HG02759 (cell line): ENCODE measurements around the gene TEAD4.

ENCODE experiments used
- ATAC-seq: cut with Tn5 transposase; IDR thresholded peaks from one replicate; pipeline ENCODE4 v1.9.1; 2021; ENCODE audit warnings: mild to moderate bottlenecking, moderate library complexity; ENCODE audit not compliant: unreplicated experiment

The TEAD4 gene

GRCh38 chr12:2999265-2999841 is 40.2 kb downstream of the TEAD4 start:
- no peak for ATAC-seq

- ATAC-seq = no peak
Measured at GRCh38 chr12:3000548-3001275, 41.5 kb downstream of the TEAD4 start.

GRCh38 chr12:3002646-3003045 is 43.4 kb downstream of the TEAD4 start:
- ATAC-seq = no peak

- ATAC-seq = no peak
Measured at GRCh38 chr12:3003357-3003992, 44.3 kb downstream of the TEAD4 start.

DNA sequence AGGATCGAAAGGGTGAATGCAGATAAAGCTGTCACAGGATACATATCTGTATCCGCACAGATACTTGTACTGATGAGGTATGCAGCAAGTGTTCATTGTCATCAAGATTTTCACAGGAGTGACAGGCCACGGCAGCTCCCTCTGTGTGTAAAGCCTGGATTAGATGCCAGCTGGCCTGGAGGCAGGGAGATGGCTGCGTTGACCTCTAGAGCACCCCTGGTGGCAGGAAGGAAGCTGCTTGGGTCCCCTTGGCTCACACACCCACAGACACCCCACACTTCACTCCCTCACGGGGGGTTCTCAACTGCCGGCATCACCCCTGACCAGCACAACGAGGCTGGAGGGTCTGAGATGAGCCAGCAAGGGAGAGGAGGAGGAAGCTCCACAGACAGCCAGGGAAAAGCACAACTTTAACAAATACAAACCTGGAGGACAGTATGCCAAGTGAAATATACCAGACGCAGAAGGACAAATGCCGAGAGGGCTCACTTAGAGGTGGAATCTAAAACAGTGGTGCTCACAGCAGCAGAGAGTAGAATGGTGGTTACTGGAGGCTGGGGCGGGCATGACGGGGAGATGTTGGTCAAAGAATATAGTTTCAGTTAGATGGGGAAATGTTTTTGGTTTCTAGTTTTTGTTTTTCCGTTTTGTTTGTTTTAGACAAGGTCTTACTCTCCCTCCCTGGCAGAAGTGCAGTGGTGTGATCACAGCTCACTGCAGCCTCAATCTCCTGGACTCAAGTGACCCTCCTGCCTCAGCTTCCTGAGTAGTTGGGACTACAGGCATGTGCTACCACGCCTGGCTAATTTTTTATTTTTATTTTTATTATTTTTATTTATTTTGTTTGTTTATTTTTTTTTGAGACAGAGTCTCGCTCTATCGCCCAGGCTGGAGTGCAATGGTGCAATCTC is 45.7 kb downstream of the TEAD4 start:
- ATAC-seq = no peak

- no peak for ATAC-seq
Measured at GRCh38 chr12:3005736-3006135, 46.5 kb downstream of the TEAD4 start.

DNA sequence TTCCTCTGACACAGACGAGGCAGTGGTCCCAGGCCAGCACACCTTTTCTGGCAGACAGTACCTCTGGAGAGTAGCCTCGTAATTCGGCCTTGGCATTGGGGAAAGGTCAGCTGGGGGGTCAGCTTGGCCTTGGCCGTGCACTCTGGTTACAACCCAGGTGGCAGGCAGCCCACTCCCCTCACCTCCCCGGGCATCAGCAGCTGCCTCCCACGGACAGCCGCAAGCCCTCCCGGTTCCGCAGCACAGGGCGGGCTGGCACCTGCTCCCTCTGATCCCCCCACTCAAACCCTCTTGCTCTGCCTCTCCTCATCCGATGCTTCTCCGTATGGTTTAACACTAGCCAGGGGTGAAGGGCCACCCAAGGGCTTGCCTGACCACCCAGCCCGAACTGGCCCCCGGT is 50.6 kb downstream of the TEAD4 start:
- ATAC-seq = no peak

GRCh38 chr12:3010214-3010930 is 51.2 kb downstream of the TEAD4 start:
- no peak for ATAC-seq

GRCh38 chr12:3012786-3013185 is 53.6 kb downstream of the TEAD4 start:
- ATAC-seq = no peak

- ATAC-seq = no peak
Measured at GRCh38 chr12:3014641-3015040, 55.4 kb downstream of the TEAD4 start.

DNA sequence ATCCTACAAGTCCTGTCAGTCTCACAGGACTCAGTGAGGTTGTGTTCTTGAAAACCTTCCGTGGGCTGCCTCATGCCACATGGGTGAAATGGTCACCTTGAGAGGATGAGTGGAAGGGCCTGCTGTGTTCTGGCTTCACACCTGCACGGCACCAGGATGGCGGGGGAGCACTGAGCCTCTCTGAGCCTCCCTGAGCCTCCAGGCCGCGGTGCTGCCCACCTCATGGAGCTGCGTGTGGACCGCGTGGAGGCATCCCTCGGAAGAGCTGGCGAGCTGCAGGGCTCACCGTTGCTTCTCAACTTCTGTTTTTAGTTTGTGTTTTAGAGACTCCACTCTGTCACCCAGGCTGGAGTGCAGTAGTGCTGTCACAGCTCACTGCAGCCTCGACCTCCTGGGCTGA is 56.2 kb downstream of the TEAD4 start:
- no peak for ATAC-seq

GRCh38 chr12:3016191-3016590 is 57.0 kb downstream of the TEAD4 start:
- no peak for ATAC-seq

- no peak for ATAC-seq
Measured at GRCh38 chr12:3017281-3017680, 58.1 kb downstream of the TEAD4 start.

DNA sequence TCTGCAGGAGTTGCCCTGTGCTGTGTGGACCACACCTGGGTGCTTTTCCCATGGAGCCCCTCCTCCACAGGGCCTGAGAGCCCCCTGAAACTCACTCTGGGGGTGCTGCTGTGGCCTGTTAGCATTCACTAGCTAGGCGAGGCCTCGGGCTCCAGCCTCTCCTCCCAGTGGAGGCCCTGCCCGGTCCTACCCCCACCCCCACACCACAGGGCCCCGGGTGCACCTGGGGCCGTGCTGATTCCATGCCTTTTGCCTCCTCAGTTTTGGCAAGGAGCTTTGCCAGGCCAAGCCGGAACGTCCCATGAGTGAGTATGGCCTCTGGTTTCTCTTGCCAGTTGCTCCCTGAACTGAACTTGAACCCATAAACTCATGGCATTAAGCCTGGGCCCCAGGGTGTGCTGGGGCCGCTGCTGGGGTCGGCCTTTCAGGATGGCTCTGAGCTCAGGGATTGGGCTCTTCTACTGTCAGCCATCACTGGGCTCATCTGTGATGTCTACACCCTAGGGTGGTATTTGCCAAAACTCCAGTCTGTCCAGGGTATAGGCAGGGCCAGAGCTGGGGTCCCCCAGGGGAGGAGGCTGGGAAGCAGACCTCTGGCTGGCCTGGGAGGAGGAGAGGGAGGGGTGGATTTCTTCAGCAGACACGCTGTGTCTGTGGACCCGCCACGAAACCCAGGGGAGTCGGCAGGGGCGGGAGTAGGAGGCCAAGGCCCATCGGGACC is 59.2 kb downstream of the TEAD4 start:
- no peak for ATAC-seq

DNA sequence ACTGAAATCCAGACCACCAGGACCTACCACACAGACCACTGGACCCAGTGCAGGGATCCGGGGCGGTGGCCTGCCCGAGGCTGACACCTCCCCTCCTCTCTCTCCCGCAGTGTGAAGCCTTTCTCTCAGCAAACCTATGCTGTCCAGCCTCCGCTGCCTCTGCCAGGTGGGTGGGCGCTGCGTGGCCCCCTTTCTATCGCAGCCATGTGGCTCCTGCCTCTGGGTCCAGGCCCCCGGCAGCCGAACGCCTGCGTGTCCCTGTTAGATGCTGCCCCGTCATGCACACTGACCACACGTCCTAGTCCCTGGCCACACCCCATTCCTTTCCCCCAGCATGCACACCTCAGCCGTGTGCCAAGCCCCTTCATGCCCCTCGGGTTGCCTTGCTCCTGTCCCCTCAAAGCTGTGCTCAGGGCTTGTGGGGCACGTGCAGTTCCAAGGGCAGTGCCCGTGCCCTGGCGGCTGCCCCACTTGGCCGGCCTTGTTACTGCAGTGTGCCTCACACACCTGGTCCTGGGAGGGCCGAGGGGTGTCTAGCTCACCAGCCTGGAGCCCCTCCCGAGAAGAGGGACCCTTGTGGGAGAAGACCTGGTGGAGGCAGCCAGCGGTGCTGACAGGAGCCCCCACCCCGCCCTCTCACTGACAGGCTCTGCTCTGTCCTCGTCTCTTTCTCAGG is 59.9 kb downstream of the TEAD4 start:
- no peak for ATAC-seq

GRCh38 chr12:3020399-3020798 is 61.2 kb downstream of the TEAD4 start:
- no peak for ATAC-seq

DNA sequence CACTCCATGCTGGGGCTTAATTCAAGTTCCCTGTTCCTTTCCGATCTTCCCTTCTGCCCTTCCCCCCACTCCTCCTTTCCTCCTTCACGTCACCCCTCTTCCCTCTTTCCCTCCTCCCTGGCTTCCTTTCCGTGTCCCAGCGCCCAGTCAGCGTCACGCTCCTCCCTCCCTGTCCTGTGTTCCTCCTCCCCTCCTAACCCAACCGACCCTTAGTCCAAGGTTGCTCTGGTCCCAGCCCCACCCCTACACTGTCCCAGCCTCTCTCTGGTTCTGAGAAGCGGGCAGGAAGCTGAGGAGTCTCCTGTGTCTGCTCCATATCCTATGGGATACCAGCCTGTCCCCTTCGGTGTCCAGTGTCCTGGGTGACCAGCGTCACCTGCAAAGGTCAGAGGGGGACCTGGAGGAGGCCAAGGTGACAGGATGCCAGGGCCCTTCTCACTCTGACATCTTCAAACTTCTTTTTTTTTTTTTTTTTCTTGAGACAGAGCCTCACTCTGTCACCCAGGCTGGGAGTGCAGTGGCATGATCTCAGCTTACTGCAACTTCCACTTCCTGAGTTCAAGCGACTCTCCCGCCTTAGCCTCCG is 61.7 kb downstream of the TEAD4 start:
- no peak for ATAC-seq

- no peak for ATAC-seq
Measured at GRCh38 chr12:3022411-3022810, 63.2 kb downstream of the TEAD4 start.

DNA sequence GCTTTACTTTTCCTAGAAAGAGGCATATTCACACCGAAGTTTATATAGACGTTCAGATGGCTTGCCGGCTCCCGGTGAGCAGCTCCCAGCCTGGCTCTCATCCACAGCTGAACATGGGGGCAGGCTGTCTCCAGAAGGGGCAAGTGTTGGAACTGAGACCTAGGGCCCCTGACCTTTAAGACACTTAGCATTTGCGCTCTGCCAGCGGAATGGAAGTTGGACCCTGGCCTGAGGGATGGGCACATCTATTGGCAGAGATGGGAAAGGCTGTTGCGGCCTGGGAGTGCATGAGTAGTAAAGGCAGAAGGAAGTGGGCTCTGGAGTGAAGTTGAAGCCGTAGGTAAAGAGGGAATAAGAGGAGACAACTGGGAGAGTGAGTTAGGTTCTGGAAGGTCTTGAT is 63.8 kb downstream of the TEAD4 start:
- ATAC-seq = no peak
